OCI-LY3 (cell line): ENCODE data around the gene SNX30.

ENCODE experiments used
- EZH2phosphoT487 ChIP-seq: fragments of 200-600 bp; shearing (Covaris generic); IDR thresholded peaks from 2 replicates; pipeline ENCODE4 v1.6.1; 2018; ENCODE audit warnings: antibody characterized with exemption, mixed run types, low read depth
- TF ChIP-seq, protein P1 (sequence below): fragments of 200-600, 300-600 bp; sonication (generic); IDR thresholded peaks from 2 replicates; pipeline ENCODE4 v1.5.1; 2014; ENCODE audit warnings: antibody characterized with exemption, low read length, low read depth

DNA sequence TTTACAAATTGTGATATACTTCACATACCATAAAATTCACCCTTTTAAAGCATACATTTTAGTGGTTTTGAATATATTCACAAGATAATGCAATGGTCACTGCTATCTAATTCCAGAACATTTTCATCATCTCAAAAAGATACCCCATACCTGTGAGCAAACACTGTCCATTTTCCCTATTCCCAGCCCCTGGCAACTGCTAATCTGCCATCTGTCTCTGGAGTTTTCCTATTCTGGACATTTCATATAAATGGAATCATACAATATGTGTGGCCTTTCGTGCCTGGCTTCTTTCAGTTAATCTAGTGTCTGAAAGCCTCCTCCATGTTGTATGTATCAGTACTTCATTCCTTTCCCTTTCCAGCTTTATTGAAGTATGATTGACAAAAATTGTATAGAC, 14.7 kb downstream of the SNX30 start:
- TF ChIP-seq, protein P1, sequence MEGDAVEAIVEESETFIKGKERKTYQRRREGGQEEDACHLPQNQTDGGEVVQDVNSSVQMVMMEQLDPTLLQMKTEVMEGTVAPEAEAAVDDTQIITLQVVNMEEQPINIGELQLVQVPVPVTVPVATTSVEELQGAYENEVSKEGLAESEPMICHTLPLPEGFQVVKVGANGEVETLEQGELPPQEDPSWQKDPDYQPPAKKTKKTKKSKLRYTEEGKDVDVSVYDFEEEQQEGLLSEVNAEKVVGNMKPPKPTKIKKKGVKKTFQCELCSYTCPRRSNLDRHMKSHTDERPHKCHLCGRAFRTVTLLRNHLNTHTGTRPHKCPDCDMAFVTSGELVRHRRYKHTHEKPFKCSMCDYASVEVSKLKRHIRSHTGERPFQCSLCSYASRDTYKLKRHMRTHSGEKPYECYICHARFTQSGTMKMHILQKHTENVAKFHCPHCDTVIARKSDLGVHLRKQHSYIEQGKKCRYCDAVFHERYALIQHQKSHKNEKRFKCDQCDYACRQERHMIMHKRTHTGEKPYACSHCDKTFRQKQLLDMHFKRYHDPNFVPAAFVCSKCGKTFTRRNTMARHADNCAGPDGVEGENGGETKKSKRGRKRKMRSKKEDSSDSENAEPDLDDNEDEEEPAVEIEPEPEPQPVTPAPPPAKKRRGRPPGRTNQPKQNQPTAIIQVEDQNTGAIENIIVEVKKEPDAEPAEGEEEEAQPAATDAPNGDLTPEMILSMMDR: no peak
- TF ChIP-seq EZH2phosphoT487: no peak
